ENCODE results near the gene TSACC. TPM values are rescaled to one million over a fixed set of nuclear protein-coding genes. Genes with fewer than 3 reads are reported as not detected.

The TSACC gene
- total and polyA plus RNA-seq, 9 of the 15 experiments (the other 6 are each of a cell fraction or from before 2014, with no cell fraction given) = 0.45 to 7.4 (median 2.6) TPM

- TF ChIP-seq ARID3B (CRISPR knock-in tag; IDR thresholded peaks at IDR 0.05; ENCODE audit: borderline replicate concordance) (no peak), ZNF592 (IDR thresholded peaks at IDR 0.05) (no peak), RUNX1 (IDR thresholded peaks at IDR 0.05; ENCODE audit: low read depth) (no peak), STAT5A (IDR thresholded peaks at IDR 0.05; ENCODE audit: borderline replicate concordance, low read length) (no peak), RAD51 (IDR thresholded peaks at IDR 0.05; ENCODE audit: borderline replicate concordance, low read depth) (peak; percentile 33; the same call in 1 of the 2 replicates), ZBTB7A (IDR thresholded peaks at IDR 0.05; ENCODE audit: borderline replicate concordance, control insufficient read depth, low read depth, low read length) (no peak), ZNF717 (CRISPR knock-in tag; IDR thresholded peaks at IDR 0.05) (no peak), WHSC1 (IDR thresholded peaks at IDR 0.05; ENCODE audit: low read length) (no peak), ARNT (IDR thresholded peaks at IDR 0.05) (0 out of 4 replicates have a peak, but pooled peaks of 1 of the 2 experiments have one; percentile 8), RB1 (IDR thresholded peaks at IDR 0.05; ENCODE audit: low read depth) (0 out of 2 replicates have a peak, but pooled peaks have one; percentile 48), NFE2L1 (tag; IDR thresholded peaks at IDR 0.05; ENCODE audit: borderline replicate concordance, low read depth) (no peak), ILK (tag; IDR thresholded peaks at IDR 0.05; ENCODE audit: borderline replicate concordance, low read depth) (no peak), ZZZ3 (IDR thresholded peaks at IDR 0.05) (no peak), NRF1 (conservative IDR thresholded peaks at IDR 0.05 in 1 of 2, IDR thresholded peaks at IDR 0.05 in 1 of 2) (peak; percentile 99), ZBED1 (IDR thresholded peaks at IDR 0.05) (peak; percentile 20; the same call in 1 of the 2 replicates), FOXP4 (CRISPR knock-in tag; IDR thresholded peaks at IDR 0.05; ENCODE audit: borderline replicate concordance) (peak; percentile 71; the same call in 1 of the 2 replicates), MTA3 (IDR thresholded peaks at IDR 0.05; ENCODE audit: borderline replicate concordance) (0 out of 2 replicates have a peak, but pooled peaks have one; percentile 65), ZNF76 (CRISPR knock-in tag; IDR thresholded peaks at IDR 0.05; ENCODE audit: borderline replicate concordance) (no peak), CGGBP1 (CRISPR knock-in tag; IDR thresholded peaks at IDR 0.05) (no peak), RBM14 (IDR thresholded peaks at IDR 0.05; ENCODE audit: borderline replicate concordance, insufficient read depth, low read depth, low read length) (no peak)
Observed at GRCh38 chr1:156338180-156338976, at the start of gene TSACC, which contains the start of gene CCT3 (continued).

Measured in K562 (cell line).